B cell (primary cell): Measurements from ENCODE around the gene GLOD4. TPM values are rescaled to one million over a fixed set of nuclear protein-coding genes. Genes with fewer than 3 reads are reported as not detected.

Experiments
- ATAC-seq: fragments of 200-7000 bp; cut with Tn5 transposase; one replicate; pipeline ENCODE4 v1.10.0; 2021; ENCODE audit warnings: low read depth, mild to moderate bottlenecking, moderate number of reproducible peaks, moderate library complexity
- CTCF ChIA-PET: fragments of 350-600 bp; sonication (Branson Sonifier 250); formaldehyde crosslinking; loops from one replicate; lab custom pipeline; 2021; ENCODE audit warnings: antibody characterized with exemption, inconsistent platforms; lab: Charles Lee
- POLR2A ChIA-PET: fragments of 350-600 bp; sonication (Branson Sonifier 250); formaldehyde crosslinking; loops from one replicate; lab custom pipeline; 2021; ENCODE audit warnings: antibody characterized with exemption; lab: Charles Lee
- DNase-seq: peaks from one replicate; pipeline ENCODE4 v3.0.0; 2013
- H2AFZ ChIP-seq: 2 replicates; pipeline ENCODE4 v1.6.1; 2012; ENCODE audit warnings: mild to moderate bottlenecking, low read depth, low read length; ENCODE audit not compliant: insufficient read depth, poor library complexity, severe bottlenecking
- H3K27ac ChIP-seq, 2 donors: 1 replicate in 1 of 2; 2 replicates in 1 of 2; pipeline ENCODE4 v1.5.1; 2012 to 2013; ENCODE audit warnings: low read length in 2 of 2, mild to moderate bottlenecking in 2 of 2, moderate library complexity in 1 of 2
- H3K27me3 ChIP-seq, 4 experiments: fragments of 200-600 bp in 1 of 4; sonication (generic) in 1 of 4; replicated peaks in 1 of 4; 1 replicate in 2 of 4; 2 replicates in 2 of 4; pipeline versions ENCODE4 v1.6.1 to v1.7.0; 2013 to 2016; ENCODE audit warnings: low read length in 3 of 4, mild to moderate bottlenecking in 2 of 4, mixed read lengths in 1 of 4, moderate library complexity in 1 of 4; ENCODE audit not compliant: insufficient read depth in 4 of 4, control insufficient read depth in 3 of 4; ENCODE audit errors: control extremely low read depth in 1 of 4
- H3K36me3 ChIP-seq, 2 experiments: replicated peaks in 1 of 2; 1 replicate in 1 of 2; 2 replicates in 1 of 2; pipeline versions ENCODE4 v1.6.1 to v1.7.1; 2013; ENCODE audit warnings: low read length in 1 of 2; ENCODE audit not compliant: insufficient read depth in 2 of 2, control insufficient read depth in 1 of 2; ENCODE audit errors: control extremely low read depth in 1 of 2, extremely low read depth in 1 of 2
- H3K4me1 ChIP-seq, 2 donors: fragments of 200-600 bp in 1 of 2; sonication (generic) in 1 of 2; 1 replicate in 1 of 2; 2 replicates in 1 of 2; pipeline versions ENCODE4 v1.5.1 to v1.6.1; 2013 to 2017; ENCODE audit warnings: low read length in 2 of 2; ENCODE audit not compliant: control insufficient read depth in 2 of 2, insufficient read depth in 2 of 2
- H3K4me2 ChIP-seq: replicated peaks from 2 replicates; pipeline ENCODE3; 2012; ENCODE audit warnings: mild to moderate bottlenecking, low read depth, low read length; ENCODE audit not compliant: poor library complexity, severe bottlenecking
- H3K4me3 ChIP-seq, 5 experiments: fragments of 200-600 bp in 1 of 5; sonication (generic) in 1 of 5; 1 replicate in 3 of 5; 2 replicates in 2 of 5; pipeline versions ENCODE4 v1.5.1 to v1.7.0; 2011 to 2016; ENCODE audit warnings: low read length in 4 of 5, mild to moderate bottlenecking in 4 of 5, low read depth in 2 of 5, control low read depth in 1 of 5, moderate library complexity in 1 of 5; ENCODE audit not compliant: insufficient read depth in 1 of 5; ENCODE audit errors: control extremely low read depth in 1 of 5, extremely low read depth in 1 of 5
- H3K79me2 ChIP-seq: fragments of 200-600 bp; sonication (generic); one replicate; pipeline ENCODE4 v1.6.0; 2016; ENCODE audit warnings: low read length; ENCODE audit not compliant: control insufficient read depth, insufficient read depth
- H3K9ac ChIP-seq: fragments of 200-600 bp; sonication (generic); 2 replicates; pipeline ENCODE4 v1.6.1; 2017; ENCODE audit warnings: mild to moderate bottlenecking, low read length, moderate library complexity
- H3K9me3 ChIP-seq, 3 donors: one replicate each; pipeline versions ENCODE4 v1.6.1 to v1.7.1; 2013; ENCODE audit warnings: low read length in 2 of 3; ENCODE audit not compliant: control insufficient read depth in 2 of 3, insufficient read depth in 1 of 3; ENCODE audit errors: control extremely low read depth in 1 of 3
- H4K20me1 ChIP-seq: 2 replicates; pipeline ENCODE4 v1.6.0; 2012; ENCODE audit warnings: mild to moderate bottlenecking, low read length; ENCODE audit not compliant: insufficient read depth, control insufficient read depth, poor library complexity, severe bottlenecking
- H3K27ac Mint-ChIP-seq: one replicate; pipeline ENCODE4 v1.8.0; 2021; ENCODE audit warnings: mixed read lengths
- H3K27me3 Mint-ChIP-seq: one replicate; pipeline ENCODE4 v1.8.0; 2021; ENCODE audit warnings: mixed read lengths
- H3K4me1 Mint-ChIP-seq: one replicate; pipeline ENCODE4 v1.8.0; 2021; ENCODE audit warnings: mixed read lengths
- H3K4me3 Mint-ChIP-seq: one replicate; pipeline ENCODE4 v1.8.0; 2021; ENCODE audit warnings: mixed read lengths
- H3K9me3 Mint-ChIP-seq: one replicate; pipeline ENCODE4 v1.8.0; 2022; ENCODE audit warnings: mixed read lengths; ENCODE audit not compliant: insufficient read depth
- EZH2 ChIP-seq: IDR thresholded peaks from 2 replicates; pipeline ENCODE4 v1.6.1; 2012; ENCODE audit warnings: borderline replicate concordance, low read depth, mild to moderate bottlenecking, moderate library complexity, low read length; ENCODE audit not compliant: insufficient read depth, poor library complexity, severe bottlenecking
- WGBS: methylation state at CpG from one replicate; pipeline ENCODE4 v1.1.5; 2013; ENCODE audit warnings: missing lambda C conversion rate; ENCODE audit not compliant: insufficient coverage; 5-methylcytosine and 5-hydroxymethylcytosine counted together
- intact Hi-C: fragments of 100-400 bp; cut with micrococcal nuclease; formaldehyde crosslinking; loops from one replicate; pipeline ENCODE4 v1.10.0; 2022
- polyA plus RNA-seq: library from polyadenylated mRNA; depleted of rRNA; stranded (reverse); fragments of >200 nt; gene quantifications from 2 replicates; pipeline ENCODE4 v1.2.3, GENCODE V29; 2012
- total RNA-seq, 2 donors: library from RNA; stranded (reverse); fragments of 120-200 nt in 1 of 2; gene quantifications; 1 replicate in 1 of 2; 2 replicates in 1 of 2; pipeline versions ENCODE4 v1.2.3 to v1.2.4, GENCODE V29; 2013 to 2022
- TF ChIP-seq, protein P1 (sequence below): fragments of 200-600 bp; IDR thresholded peaks from one replicate; pipeline ENCODE4 v1.8.0; 2022; ENCODE audit warnings: antibody characterized with exemption, mild to moderate bottlenecking

Gene GLOD4
- total and polyA plus RNA-seq, 2 donors (not counting 1 experiment from before 2014, with no cell fraction given) = 24.0 to 77.4 TPM

DNA sequence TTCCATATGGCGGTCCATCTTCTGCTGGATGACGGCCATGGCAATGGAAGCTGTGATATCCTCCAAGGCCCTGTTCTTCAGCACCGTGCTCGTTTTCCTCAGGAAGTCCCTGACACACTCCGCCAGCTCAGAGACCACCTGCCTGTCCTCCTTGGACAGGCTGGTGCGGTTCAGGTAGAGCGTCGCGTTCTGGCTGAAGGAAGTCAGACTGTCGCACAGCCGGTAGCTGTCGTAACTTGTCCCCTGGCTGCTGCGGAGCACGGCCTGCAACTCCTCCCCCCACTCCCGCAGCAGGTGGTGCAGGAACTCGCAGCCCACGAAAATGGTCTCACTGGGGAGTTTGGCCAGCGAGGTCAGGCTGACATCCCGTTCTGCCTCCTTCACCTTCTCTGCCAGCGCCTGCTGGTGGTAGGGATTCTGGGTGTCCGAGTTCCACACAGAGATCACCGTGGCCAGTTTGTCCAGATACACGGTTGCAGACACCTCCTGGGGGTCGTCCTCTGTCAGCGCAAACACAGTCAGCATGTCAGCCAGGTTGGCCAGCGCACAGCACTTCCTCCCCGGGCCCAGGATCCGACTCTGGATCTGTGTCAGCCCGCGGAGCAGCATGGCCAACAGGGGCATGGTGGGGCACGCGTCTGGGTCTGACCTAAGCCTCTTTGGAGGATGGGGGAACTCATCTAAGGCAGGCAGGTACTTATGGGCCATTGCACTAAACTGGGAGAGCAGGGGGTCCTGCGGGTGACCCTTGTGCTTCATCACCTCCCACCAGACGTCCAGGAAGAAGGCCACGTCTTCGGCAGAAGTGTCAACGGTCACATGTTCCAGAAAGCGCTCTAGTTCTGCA lies 35.1 kb downstream of the GLOD4 start:
- CTCF ChIA-PET = interaction anchor here (1.4 kb wide), 1 partner anchor 46 kb away, joined by 3 read pairs; no protein-coding TSS in a partner anchor
- no peak overlapping the region for H3K4me3 Mint-ChIP-seq

DNA sequence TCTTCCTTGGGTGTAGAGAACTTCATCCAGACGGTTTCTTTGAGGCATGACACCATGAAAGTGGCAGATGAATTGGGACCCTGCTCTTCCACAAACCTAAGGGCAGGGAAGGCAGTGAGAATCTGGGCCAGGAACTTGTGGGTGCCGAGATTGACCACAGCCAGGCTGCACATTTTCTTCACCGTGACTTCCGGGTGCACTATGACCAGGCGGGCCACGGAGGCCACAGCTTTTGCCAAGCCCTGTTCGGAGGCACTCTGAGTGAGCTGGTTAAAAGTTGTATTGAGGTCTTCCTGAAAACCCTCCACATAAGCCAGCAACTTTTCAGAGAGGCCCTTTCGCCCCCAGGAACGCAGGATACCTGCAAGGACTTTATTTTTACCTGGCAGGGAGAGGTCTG lies 35.9 kb downstream of the GLOD4 start:
- POLR2A ChIA-PET = no interaction called here
- Histone ChIP-seq H2AFZ (no peak overlapping the region), H4K20me1 (peaks cover 35% of the 10 kb centered on the region), H3K4me1 (peaks cover 17% of the 10 kb centered on the region in 2 donors), H3K4me3 (no peak overlapping the region), H3K9me3 (no peaks in the 10 kb centered on the region), H3K9ac (no peak overlapping the region), H3K4me2 (no peak overlapping the region), H3K36me3 (peaks cover 0 to 46% of the 10 kb centered on the region in 2 experiments), H3K27ac (no peak overlapping the region), H3K27me3 (no peaks in the 10 kb centered on the region), H3K79me2 (peaks cover 31% of the 10 kb centered on the region)
- intact Hi-C loops = no loop called here
- no peak for DNase-seq
- no peak for ATAC-seq
- Mint-ChIP-seq H3K27me3 (no peaks in the 10 kb centered on the region), H3K27ac (no peak overlapping the region), H3K9me3 (no peaks in the 10 kb centered on the region), H3K4me3 (no peak overlapping the region), H3K4me1 (peaks cover 27% of the 10 kb centered on the region)
- CTCF ChIA-PET = no interaction called here
- TF ChIP-seq EZH2 = no peak
- TF ChIP-seq, protein P1, sequence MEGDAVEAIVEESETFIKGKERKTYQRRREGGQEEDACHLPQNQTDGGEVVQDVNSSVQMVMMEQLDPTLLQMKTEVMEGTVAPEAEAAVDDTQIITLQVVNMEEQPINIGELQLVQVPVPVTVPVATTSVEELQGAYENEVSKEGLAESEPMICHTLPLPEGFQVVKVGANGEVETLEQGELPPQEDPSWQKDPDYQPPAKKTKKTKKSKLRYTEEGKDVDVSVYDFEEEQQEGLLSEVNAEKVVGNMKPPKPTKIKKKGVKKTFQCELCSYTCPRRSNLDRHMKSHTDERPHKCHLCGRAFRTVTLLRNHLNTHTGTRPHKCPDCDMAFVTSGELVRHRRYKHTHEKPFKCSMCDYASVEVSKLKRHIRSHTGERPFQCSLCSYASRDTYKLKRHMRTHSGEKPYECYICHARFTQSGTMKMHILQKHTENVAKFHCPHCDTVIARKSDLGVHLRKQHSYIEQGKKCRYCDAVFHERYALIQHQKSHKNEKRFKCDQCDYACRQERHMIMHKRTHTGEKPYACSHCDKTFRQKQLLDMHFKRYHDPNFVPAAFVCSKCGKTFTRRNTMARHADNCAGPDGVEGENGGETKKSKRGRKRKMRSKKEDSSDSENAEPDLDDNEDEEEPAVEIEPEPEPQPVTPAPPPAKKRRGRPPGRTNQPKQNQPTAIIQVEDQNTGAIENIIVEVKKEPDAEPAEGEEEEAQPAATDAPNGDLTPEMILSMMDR = no peak
- WGBS = 81% methylated on average over 6 of the region's 9 CpGs

More for the DNA sequence above, 35.1 kb downstream of the GLOD4 start:
- Histone ChIP-seq H3K9ac (no peak overlapping the region), H4K20me1 (peaks cover 37% of the 10 kb centered on the region), H3K9me3 (no peaks in the 10 kb centered on the region), H2AFZ (no peak overlapping the region), H3K4me1 (peaks cover 18 to 21% of the 10 kb centered on the region in 2 donors), H3K4me3 (no peak overlapping the region), H3K27ac (no peak overlapping the region), H3K27me3 (no peaks in the 10 kb centered on the region), H3K79me2 (peaks cover 40% of the 10 kb centered on the region), H3K36me3 (peaks cover 0 to 46% of the 10 kb centered on the region in 2 experiments), H3K4me2 (no peak overlapping the region)
- POLR2A ChIA-PET = interaction anchor here (0.5 kb wide), 1 partner anchor 79 kb away, joined by 3 read pairs; no protein-coding TSS in a partner anchor
- H3K9me3 Mint-ChIP-seq = no peaks in the 10 kb centered on the region
- no peak for DNase-seq
- no peaks in the 10 kb centered on the region for H3K27me3 Mint-ChIP-seq
- H3K4me1 Mint-ChIP-seq = peaks cover 29% of the 10 kb centered on the region
- 94% methylated on average over 35 of the region's 38 CpGs for WGBS
- intact Hi-C loops = no loop called here
- no peak for TF ChIP-seq EZH2
- TF ChIP-seq, protein P1 = no peak
- no peak for ATAC-seq
- no peak overlapping the region for H3K27ac Mint-ChIP-seq
